SK-N-MC (cell line): ENCODE results near the gene FGF12.

Experiments used
- EZH2 ChIP-seq: fragments of 200-600 bp; sonication (generic); IDR thresholded peaks from one replicate; pipeline ENCODE4 v1.6.1; 2017; ENCODE audit warnings: antibody characterized with exemption
- FOXP2 ChIP-seq: optimal IDR thresholded peaks from 2 replicates; pipeline ENCODE3; 2011; ENCODE audit warnings: mild to moderate bottlenecking, moderate library complexity; ENCODE audit not compliant: insufficient read depth; ENCODE audit errors: extremely low read length, control extremely low read depth
- POLR2AphosphoS5 ChIP-seq: IDR thresholded peaks from 2 replicates; pipeline ENCODE4 v1.6.1; 2012; ENCODE audit warnings: mild to moderate bottlenecking, low read depth, low read length, borderline replicate concordance

GRCh38 chr3:192409201-192409837 lies 318.0 kb downstream of the FGF12 start:
- no peak for TF ChIP-seq POLR2AphosphoS5
- TF ChIP-seq EZH2: no peak
- no peak for TF ChIP-seq FOXP2
